ENCODE results near the gene IRF9.

Gene IRF9

GRCh38 chr14:24132061-24132685 lies 28.9 kb upstream of the IRF9 start:
- DNase-seq = no peak

- no peak for DNase-seq
Observed at GRCh38 chr14:24132976-24133375, 28.1 kb upstream of the IRF9 start.

GRCh38 chr14:24133735-24134134 lies 27.3 kb upstream of the IRF9 start:
- DNase-seq = no peak

- DNase-seq = no peak
Observed at GRCh38 chr14:24135584-24135833, 25.6 kb upstream of the IRF9 start.

- peak; percentile 69 for DNase-seq
Observed at GRCh38 chr14:24135834-24136683, 25.0 kb upstream of the IRF9 start, which contains the start of gene PSME1. PSME1 (plus strand) TSS chr14:24136194; CDS start chr14:24136263, 69 bp downstream.

GRCh38 chr14:24136684-24137528 lies 24.2 kb upstream of the IRF9 start:
- no peak for DNase-seq

- DNase-seq = no peak
Observed at GRCh38 chr14:24137529-24138395, 23.3 kb upstream of the IRF9 start.

GRCh38 chr14:24138396-24139271 lies 22.4 kb upstream of the IRF9 start:
- DNase-seq = no peak

GRCh38 chr14:24139272-24139934 lies 21.7 kb upstream of the IRF9 start:
- DNase-seq = no peak

GRCh38 chr14:24141097-24141880 lies 19.8 kb upstream of the IRF9 start, which contains the start of gene EMC9:
EMC9 (minus strand) TSS chr14:24141591; CDS start chr14:24141304, 287 bp downstream.
- peak; percentile 99 for DNase-seq

- no peak for DNase-seq
Observed at GRCh38 chr14:24143511-24143910, 17.6 kb upstream of the IRF9 start.

GRCh38 chr14:24144451-24144850 lies 16.6 kb upstream of the IRF9 start:
- no peak for DNase-seq

- DNase-seq = no peak
Observed at GRCh38 chr14:24145219-24145618, 15.8 kb upstream of the IRF9 start.

- no peak for DNase-seq
Observed at GRCh38 chr14:24145690-24146452, 15.2 kb upstream of the IRF9 start.

GRCh38 chr14:24146453-24146977 lies 14.6 kb upstream of the IRF9 start, which contains the start of gene PSME2:
PSME2 (minus strand) TSS chr14:24146610; CDS start chr14:24146581, 29 bp downstream.
- peak; percentile 79 for DNase-seq

GRCh38 chr14:24146978-24147760 lies 13.9 kb upstream of the IRF9 start, which contains the start of gene RNF31:
RNF31 (plus strand) TSS chr14:24147498; CDS start chr14:24147699, 201 bp downstream.
- DNase-seq = peak; percentile 89

GRCh38 chr14:24147761-24148428 lies 13.2 kb upstream of the IRF9 start:
- no peak for DNase-seq
